Measurements from ENCODE around the gene WDR87. TPM values are rescaled to one million over a fixed set of nuclear protein-coding genes. Genes with fewer than 3 reads are reported as not detected.

The WDR87 gene
- total RNA-seq, 6 experiments from 2014 or later, result not detected

- DNase-seq (no peak), ATAC-seq (no peak)
- WGBS (ENCODE audit: insufficient coverage, low coverage, low lambda C conversion rate, missing lambda C conversion rate), result 88% methylated on average over 3 of the region's 11 CpGs
- Histone ChIP-seq H3K9me3 (no peaks in the 10 kb centered on the region), H3K27me3 (no peaks in the 10 kb centered on the region), H3K36me3 (no peaks in the 10 kb centered on the region), H3K27ac (no peak overlapping the region), H3K4me3 (no peak overlapping the region), H3K4me1 (no peaks in the 10 kb centered on the region)
- intact Hi-C loops (cut with DNase I), result loop anchor here (10.0 kb wide), 2 partner anchors 331 to 341 kb away; partner anchors contain the start of gene DPF1 (in 1 of the 2)
- TF ChIP-seq POLR2A (IDR thresholded peaks at IDR 0.05) (no peak), CTCF (IDR thresholded peaks at IDR 0.05) (no peak)
Observed at GRCh38 chr19:37893845-37894575, 12.4 kb downstream of the WDR87 start.

- Histone ChIP-seq H3K9me3 (no peaks in the 10 kb centered on the region), H3K36me3 (no peaks in the 10 kb centered on the region), H3K27me3 (no peaks in the 10 kb centered on the region), H3K27ac (no peak overlapping the region), H3K4me1 (no peaks in the 10 kb centered on the region), H3K4me3 (no peak overlapping the region)
- no peak for TF ChIP-seq POLR2A (IDR thresholded peaks at IDR 0.05)
- TF ChIP-seq CTCF (IDR thresholded peaks at IDR 0.05), result no peak
- no peak for DNase-seq
- 57% methylated on average over 1 of the region's 1 CpG for WGBS (ENCODE audit: insufficient coverage, low coverage, low lambda C conversion rate, missing lambda C conversion rate)
- no peak for ATAC-seq
- intact Hi-C loops (cut with DNase I), result no loop called here
Observed at GRCh38 chr19:37886571-37886970, 19.8 kb downstream of the WDR87 start.

GRCh38 chr19:37885392-37885791 lies 21.0 kb downstream of the WDR87 start:
- ATAC-seq, result no peak
- Histone ChIP-seq H3K9me3 (no peaks in the 10 kb centered on the region), H3K4me3 (no peak overlapping the region), H3K27me3 (no peaks in the 10 kb centered on the region), H3K4me1 (no peaks in the 10 kb centered on the region), H3K27ac (no peak overlapping the region), H3K36me3 (no peaks in the 10 kb centered on the region)
- no peak for DNase-seq
- 82% methylated on average over 1 of the region's 1 CpG for WGBS (ENCODE audit: insufficient coverage, low coverage, low lambda C conversion rate, missing lambda C conversion rate)
- intact Hi-C loops (cut with DNase I), result no loop called here
- no peak for TF ChIP-seq CTCF (IDR thresholded peaks at IDR 0.05)
- no peak for TF ChIP-seq POLR2A (IDR thresholded peaks at IDR 0.05)

- TF ChIP-seq CTCF (IDR thresholded peaks at IDR 0.05) (no peak), POLR2A (IDR thresholded peaks at IDR 0.05) (no peak)
- Histone ChIP-seq H3K4me3 (no peak overlapping the region), H3K36me3 (no peaks in the 10 kb centered on the region), H3K9me3 (no peaks in the 10 kb centered on the region), H3K4me1 (no peaks in the 10 kb centered on the region), H3K27ac (no peak overlapping the region), H3K27me3 (no peaks in the 10 kb centered on the region)
- ATAC-seq, result no peak
- intact Hi-C loops (cut with DNase I), result no loop called here
- DNase-seq, result no peak
- 62% methylated on average over 3 of the region's 3 CpGs for WGBS (ENCODE audit: insufficient coverage, low coverage, low lambda C conversion rate, missing lambda C conversion rate)
Observed at GRCh38 chr19:37877147-37877546, 29.2 kb downstream of the WDR87 start.
